NCI-H187 (cell line): ENCODE measurements around the gene NR4A3.

ENCODE experiments used
- DNase-seq, 2 experiments: peaks; one replicate each; lab custom pipeline; 2025; lab: John Stamatoyannopoulos, UW

Gene NR4A3

GRCh38 chr9:99814359-99814758 is 7.3 kb upstream of the NR4A3 start:
- no peak for DNase-seq

DNA sequence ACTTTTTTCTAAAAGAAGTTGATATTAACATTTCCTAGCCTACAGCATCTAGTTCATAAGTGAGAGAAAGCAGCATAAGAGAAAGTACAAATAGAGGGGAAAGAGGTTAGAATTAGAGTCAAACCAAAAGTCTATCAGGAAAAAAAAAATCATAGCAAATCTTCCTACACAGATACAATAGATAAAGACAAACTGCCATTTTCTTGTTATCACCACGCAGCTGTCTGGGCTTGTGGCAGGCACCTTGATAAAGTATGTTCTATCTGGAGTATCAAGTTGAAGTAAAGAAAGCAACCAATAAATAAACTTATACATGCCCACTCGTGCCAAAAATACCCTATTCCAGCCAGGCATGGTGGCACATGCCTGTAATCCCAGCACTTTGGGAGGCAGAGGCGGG is 5.3 kb upstream of the NR4A3 start:
- DNase-seq, result no peak

DNA sequence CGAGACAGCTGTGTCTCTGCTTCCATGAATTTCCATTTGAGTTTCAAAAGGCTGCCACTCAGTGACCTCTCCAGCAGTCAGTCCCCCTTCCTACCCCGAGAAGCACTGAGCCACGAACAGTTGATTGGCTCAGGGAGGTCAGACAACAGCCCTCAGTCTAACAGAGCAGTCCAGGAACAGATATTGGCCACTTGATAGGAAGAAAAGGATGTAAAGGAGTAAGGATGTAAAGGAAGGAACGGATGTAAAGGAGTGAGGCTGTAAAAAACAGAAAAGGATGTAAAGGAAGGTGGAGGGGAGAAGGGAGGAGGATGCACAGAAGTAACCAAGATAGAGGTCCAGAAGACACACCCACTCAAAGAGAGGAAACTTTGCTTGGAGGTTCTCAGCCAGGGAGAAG is 3.2 kb upstream of the NR4A3 start:
- no peak for DNase-seq

GRCh38 chr9:99819123-99819855 is 2.4 kb upstream of the NR4A3 start:
- DNase-seq, result peak; percentile 24 to 46

DNA sequence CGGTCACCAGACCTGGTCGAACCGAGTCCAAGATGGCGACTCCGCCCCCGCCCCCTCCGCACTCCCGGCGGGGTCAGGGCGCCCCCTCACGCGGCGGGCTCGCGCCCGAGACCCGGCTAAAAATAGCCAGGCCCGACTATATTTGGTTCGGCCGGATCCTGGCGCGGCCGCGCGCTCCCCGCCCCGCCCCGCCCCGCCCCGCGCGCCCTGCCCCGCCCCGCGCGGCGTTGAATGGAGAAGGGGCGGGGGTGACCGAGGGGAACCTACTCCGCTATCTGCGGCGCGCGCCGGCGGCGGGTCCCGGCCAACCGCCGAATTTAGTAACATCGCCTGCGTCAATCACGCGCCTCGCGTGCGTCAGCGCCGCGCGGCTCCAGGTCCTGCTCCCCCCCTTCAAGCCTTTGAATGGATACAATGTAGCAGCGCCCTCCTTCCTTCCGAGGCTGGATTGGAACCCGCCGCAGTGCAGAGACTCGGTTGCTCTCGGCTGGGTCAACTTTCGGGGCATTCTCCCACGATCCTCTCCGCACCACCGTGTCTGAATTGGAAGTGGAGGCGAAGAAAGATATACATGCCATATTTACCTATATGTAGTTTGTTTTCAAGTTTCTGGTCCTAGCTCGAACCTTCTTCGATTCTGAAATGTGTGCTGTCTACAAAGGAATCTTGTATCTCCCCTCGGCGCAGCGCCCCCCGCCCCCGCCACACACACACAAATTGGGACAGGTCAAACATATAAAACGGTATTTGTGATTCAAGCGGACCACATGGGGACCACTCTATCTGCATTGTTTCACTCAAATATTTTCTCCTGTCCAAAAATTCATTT is 1.6 kb upstream of the NR4A3 start:
- DNase-seq, result peak; percentile 80 to 82

DNA sequence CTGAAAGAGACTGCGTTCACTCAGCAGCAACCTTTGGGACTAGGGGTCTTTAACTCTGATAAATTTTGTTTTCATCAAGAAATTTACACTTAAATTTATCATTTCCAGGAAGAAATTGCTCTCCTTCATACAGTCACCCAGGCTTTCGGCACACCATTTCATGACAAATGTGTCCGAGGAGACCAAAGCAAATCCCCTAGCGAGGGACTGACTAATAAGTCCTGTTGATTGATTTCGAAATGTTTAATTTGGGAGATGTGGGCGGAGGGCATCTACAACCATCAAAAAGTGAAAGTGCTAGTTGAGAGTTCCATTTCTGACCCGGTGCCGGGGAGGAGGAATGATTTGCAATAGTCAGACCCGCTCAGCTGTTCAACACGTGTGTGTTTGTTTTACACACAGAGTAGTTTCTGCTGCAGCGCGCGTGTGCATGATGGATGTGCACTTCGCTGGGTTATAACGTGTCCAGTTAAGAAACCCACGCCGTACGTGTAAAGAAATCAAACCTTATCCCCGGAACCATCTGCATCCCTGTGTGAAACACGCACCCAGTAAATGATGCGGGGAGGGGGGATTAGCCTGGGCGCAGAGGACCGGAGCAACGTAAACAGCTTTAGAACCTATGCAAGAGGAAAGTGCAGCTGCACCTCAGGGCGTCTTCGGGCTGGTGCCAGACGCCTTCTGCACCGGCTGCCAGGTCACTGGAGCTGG is 845 bp upstream of the NR4A3 start:
- peak in 1 of 2 experiments; percentile 26 for DNase-seq

DNA sequence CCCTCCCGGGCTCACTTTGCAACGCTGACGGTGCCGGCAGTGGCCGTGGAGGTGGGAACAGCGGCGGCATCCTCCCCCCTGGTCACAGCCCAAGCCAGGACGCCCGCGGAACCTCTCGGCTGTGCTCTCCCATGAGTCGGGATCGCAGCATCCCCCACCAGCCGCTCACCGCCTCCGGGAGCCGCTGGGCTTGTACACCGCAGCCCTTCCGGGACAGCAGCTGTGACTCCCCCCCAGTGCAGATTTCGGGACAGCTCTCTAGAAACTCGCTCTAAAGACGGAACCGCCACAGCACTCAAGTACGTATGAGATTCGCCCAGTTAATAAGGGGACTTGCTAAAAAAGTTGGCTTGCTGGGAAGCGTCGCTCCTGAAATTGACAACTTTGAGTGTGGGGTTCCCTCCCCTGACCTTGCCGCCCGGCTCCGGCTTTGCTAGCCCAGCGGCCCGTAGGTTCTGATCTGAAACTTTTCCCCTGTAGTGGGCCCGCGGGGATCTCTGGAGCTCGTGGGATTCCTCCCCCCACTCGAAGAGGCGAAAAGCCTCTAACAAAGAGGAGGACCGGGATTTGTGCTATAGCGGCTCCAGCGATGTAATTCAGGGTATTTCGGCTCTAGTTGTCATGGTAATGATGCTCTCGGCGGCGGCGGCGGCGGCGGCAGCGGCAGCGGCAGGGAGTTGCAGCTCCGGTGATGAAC is 572 bp downstream of the NR4A3 start:
- DNase-seq, result no peak

- DNase-seq, result no peak
These were observed 1.3 kb downstream of the NR4A3 start for GRCh38 chr9:99822806-99823591.

DNA sequence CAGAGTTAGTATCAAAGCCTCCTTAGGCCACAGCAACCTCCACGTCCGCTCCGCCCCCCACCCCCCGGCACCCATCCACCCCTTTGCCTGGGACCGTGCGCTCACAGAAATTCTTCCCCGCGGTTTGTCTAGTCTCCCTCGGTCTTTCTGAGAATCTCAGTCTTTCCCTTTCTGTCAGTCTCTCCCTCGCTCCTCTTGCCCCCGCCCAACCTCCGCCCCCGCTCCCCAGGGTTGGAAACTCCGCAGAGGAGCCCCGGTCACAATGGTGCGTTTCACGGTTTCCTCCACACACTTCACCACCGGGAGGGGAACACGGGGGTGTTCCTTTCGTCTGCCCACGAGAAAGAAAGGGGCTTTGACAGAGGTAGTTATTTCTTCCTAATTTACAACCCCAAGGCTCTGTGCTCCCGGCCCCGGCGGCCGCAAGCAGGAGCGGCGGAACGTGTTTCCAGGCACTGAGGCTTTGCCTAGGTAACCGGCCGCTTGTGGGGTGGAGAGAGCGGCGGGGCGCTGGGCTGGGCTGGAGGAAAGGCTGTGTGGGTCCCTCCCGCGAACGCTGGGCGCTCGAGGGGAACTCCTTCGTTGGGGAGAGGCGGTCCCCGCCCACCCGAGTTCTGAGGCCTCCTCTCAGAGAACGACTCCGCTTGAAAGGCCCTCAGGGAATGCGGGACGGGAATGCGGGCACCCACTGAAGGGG is 2.1 kb downstream of the NR4A3 start:
- DNase-seq, result no peak

DNA sequence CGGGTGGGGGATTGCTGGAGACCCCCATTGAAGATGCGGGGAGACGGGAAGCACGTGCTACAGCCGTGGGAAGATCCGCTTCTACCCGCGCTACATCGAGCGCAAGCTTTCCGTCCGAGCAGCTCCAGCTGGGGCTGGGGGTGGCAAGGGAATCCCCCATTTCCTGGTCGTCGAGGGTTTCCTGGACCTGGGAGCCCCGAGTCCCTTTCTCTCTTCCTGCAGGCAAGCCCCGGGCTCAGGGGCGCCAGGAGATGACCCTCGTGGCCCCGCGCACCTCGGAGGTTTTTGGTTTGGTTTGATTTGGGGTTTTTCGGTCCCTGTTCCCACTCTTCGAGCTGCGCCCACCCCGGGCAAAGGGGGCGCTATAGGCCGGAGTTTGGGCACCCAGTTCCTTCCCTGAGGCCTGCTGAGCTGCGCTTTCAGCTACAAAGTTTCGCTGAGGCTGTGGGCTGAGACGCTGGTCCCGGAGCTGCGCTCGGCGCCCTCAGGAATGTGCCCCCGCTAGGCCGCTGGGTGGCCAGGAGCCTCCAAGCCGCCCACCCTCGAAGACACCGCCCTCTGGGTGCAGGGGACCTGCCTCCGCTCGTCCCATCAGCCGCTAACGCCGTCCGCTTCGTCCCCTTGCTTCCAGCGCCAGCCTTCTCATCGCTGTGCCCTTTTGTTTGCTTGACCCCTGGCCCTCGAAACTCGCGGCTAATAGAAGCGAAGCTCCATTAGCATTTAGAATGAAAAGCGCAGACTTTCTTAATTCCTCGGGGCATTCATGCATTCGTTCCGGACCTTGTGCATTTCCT is 2.9 kb downstream of the NR4A3 start:
- DNase-seq, result no peak

GRCh38 chr9:99825172-99826046 is 3.7 kb downstream of the NR4A3 start:
- no peak for DNase-seq

- no peak for DNase-seq
These were observed 4.9 kb downstream of the NR4A3 start for GRCh38 chr9:99826579-99826978.

DNA sequence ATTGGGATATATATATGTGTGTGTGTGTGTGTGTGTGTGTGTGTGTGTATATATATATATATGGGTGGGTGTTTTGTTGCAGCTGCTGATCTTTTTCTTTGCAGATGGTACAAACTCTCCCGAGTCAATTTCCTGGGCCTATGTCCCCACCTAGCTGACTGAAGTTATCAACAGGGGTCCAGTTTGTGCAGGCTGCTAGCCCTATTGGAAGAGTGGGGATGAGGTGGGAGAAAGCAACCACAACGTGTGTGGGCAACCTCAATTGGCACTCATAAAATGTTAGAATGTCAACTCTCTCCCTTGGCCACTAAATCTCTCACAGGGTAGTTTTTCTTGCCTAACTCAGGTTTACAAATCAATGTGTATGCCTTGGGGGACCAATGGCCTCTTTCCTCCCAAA is 5.6 kb downstream of the NR4A3 start:
- DNase-seq, result no peak

GRCh38 chr9:99828054-99828416 is 6.3 kb downstream of the NR4A3 start:
- no peak for DNase-seq

GRCh38 chr9:99828417-99829176 is 6.9 kb downstream of the NR4A3 start:
- no peak for DNase-seq

GRCh38 chr9:99831857-99832557 is 10.3 kb downstream of the NR4A3 start:
- DNase-seq, result no peak

GRCh38 chr9:99832558-99832864 is 10.8 kb downstream of the NR4A3 start:
- DNase-seq, result no peak

- DNase-seq, result no peak
These were observed 12.1 kb downstream of the NR4A3 start for GRCh38 chr9:99833735-99834134.
